ENCODE results near the gene PHACTR4. TPM values are rescaled to one million over a fixed set of nuclear protein-coding genes. Genes with fewer than 3 reads are reported as not detected.

PHACTR4 gene
- total and polyA plus RNA-seq, 2 of the 13 experiments (the other 11 are each of a cell fraction or from before 2014, with no cell fraction given): 13.9 to 17.1 TPM

DNA sequence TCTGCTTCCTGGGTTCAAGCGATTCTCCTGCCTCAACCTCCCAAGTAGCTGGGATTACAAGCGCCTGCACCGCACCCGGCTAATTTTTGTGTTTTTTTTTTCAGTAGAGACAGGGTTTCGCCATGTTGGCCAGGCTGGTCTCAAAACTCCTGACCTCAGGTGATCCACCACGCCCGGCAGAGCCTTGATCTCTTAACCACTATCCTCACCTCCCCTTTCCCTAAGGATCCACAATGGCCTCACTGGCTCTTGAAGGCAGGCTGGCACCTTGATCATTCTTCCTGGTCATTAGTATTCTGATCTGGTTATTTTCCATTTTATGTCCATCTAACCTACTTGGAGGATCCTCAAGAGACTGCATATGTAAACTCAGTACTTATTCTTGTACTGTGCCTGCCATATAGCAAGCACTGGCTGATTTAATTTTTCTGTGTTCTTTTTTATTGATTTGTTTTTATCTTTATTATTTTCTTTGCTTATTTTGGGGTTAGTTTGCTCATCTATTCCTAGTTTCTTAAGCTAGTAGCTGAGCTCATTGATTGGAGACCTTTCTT is 142.6 kb downstream of the PHACTR4 start (continued):
- TF ChIP-seq ZNF318 (CRISPR knock-in tag; IDR thresholded peaks at IDR 0.05) (no peak), THAP11 (CRISPR knock-in tag; IDR thresholded peaks at IDR 0.05) (no peak), PRDM15 (CRISPR knock-in tag; IDR thresholded peaks at IDR 0.05) (no peak), SMC3 (IDR thresholded peaks at IDR 0.05; ENCODE audit: low read length) (no peak), ZNF792 (CRISPR knock-in tag; IDR thresholded peaks at IDR 0.05) (0 out of 2 replicates have a peak, but pooled peaks have one; percentile 3), SP4 (CRISPR knock-in tag; IDR thresholded peaks at IDR 0.05) (no peak)
- TF ChIP-seq, protein P1, sequence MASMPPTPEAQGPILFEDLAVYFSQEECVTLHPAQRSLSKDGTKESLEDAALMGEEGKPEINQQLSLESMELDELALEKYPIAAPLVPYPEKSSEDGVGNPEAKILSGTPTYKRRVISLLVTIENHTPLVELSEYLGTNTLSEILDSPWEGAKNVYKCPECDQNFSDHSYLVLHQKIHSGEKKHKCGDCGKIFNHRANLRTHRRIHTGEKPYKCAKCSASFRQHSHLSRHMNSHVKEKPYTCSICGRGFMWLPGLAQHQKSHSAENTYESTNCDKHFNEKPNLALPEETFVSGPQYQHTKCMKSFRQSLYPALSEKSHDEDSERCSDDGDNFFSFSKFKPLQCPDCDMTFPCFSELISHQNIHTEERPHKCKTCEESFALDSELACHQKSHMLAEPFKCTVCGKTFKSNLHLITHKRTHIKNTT (CRISPR knock-in tag; IDR thresholded peaks at IDR 0.05): no peak
